ENCODE data around the gene MMAB.
A peak's percentile ranks its signal among the peaks of the same experiment; 100 is the strongest.
"Not testable (repeated sequence)": the region's sequence is repeated elsewhere in the genome, so short reads cannot be mapped to it uniquely, and the experiment has no call there.

Gene MMAB

DNA sequence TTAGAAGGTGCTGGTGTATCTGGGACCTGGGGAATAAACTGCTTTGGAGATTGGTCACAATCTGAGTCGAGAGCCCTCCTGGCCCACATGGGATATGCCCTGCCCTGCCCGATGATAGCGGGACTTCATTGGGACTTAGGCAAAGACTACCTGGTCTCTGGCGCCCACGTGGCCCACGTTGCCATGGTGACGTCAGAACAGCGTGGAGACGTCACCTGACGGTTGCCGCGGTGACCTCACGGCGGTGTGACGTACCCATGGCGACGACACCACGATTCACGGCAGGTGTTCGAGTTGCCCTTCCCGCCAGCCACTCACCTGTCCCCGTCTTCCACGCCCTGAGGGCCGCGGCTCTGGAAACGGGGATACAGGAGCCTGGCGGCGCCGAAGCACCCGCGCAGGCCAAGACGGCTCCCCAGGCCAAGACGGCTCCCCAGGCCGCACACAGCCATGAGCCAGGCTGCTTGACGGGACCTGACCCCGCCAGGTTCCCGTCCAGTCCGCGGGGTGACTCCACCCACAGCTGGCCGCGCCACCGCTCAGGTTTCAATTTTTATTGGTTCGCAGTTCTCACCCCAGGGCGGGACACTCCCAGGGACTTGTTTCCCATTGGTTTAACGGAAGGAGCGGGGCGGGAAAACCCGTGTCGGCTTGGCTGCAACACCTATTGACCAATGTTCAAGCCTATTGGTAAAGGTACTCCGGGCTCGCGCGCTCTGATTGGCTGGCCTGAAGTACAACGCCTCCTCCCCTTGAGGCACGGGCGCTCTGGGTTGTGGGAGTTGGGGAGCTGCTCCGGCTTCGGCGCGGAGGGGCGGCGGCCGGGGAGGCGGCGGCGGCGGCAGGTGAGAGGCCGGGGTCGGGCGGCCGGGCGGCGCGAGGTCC, at the start of gene MMAB, which contains the start of gene MVK:
MMAB (minus strand) TSS at position 476 of the 885 bp plus-strand sequence; CDS start at position 452, 24 bp downstream.
MVK (plus strand) TSS at position 766 of the 885 bp plus-strand sequence. CDS start 1,029 bp downstream, outside the sequence.
- DNase-seq = peak; percentile 100

DNA sequence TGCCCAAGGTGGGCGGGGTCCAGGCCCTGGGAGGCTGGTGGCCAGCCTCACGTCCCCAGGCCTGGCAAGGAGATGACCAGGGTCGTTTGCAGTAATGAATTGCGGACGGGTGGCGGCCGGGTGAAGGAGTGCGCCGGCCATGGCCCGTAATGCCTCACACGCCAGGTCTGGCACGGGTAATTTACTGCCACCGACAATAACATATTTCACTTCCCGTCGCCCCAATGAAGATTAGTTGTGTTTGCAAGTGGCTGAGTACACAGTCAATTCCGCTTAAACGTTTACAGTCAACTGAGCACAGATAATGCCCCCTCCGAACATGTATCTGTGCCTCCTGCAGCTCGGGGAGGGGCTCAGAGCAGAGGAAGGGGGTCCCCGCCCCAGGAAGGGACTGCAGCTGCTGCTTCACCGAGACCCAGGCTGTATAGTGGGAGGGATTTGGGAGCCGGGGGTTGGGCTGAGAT, 48.6 kb upstream of the MMAB start:
- DNase-seq = no peak

DNA sequence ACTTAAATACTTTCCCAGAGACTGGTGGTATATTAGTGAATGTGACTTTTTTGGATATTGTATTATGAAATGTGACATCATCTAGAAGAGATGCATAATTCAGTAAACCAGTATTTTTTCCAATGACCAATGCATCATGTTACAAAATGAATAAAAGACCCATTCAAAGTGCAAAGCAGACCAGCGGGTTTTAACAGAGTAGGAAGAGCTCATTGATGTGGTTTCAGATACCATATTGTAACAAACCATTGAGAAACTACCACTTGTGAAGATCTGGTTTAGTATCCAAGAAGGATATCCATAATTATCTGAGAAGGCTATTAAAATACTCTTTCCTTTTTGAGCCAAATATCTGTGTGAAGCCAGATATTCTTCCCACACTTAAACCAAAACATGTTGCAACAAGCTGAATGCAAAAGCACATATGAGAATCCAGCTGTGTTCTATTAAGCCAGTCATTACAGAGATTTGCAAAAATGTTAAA, 47.9 kb upstream of the MMAB start:
- DNase-seq = no peak

DNA sequence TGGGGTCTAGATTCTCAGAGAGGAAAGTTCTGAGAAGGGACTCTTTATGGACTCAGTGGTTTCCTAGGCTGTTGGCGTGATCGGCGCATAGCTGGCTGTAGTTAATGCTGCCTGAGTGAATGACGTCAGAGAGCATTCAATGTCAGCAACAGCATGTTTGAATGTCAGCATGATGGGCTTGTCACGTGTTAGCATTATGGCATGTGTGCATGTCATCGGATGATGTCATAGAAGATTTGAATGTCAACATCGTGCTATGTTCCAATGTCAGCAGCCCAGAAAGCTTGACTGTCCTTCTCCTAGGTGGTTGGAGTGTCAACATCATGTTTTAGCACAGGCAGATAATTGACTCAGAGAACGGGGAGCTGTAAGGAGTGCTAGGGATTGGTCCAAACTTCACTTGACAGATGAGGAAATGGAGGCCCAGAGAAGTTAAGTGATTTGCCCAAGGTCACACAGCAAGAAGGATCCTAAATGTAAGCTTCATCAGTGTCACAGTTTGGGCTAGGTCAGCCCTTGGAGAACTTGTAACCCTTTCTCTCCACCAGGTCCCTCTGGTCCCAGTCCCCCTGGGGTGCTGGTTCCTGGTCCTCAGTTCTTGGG, 45.8 kb upstream of the MMAB start:
- DNase-seq = no peak

DNA sequence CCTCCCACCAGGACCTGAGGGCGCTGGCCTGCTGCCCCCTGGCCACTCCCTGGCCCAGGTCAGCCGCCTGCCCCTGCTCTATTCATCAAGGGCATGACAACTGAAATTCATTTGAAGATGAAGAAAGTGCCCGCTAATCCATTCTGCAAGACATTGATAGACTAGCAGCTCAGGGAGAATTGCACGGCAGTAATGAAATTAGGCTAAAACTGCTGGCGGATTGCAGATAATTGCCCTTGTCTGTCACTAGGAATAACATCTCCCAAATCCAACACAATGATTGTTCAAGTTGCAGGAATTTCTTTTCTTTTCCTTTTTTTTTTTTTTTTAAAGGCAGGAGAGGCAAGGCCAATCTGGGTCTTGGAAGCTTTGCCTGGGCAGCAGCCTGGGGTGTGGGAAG, 44.8 kb upstream of the MMAB start:
- DNase-seq = no peak

DNA sequence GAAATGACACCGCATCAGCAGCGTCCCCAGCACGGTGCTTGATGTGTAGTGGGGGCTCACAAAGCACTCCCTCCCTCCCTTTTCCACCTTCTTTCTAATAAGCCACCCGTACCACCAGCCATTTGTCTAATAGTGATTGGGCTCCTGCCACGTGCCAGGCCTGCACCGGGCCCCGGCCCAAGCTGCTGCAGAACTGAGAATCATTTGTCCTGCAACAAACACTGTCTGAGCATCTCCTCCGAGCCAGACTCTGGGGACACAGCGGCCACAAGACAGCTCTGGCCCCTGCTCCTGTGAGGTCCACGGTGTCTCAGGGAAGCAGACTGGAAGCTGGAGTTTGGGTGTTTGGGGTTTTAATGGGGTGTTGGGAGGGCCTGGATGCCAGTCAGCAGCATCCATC, 44.2 kb upstream of the MMAB start:
- no peak for DNase-seq

DNA sequence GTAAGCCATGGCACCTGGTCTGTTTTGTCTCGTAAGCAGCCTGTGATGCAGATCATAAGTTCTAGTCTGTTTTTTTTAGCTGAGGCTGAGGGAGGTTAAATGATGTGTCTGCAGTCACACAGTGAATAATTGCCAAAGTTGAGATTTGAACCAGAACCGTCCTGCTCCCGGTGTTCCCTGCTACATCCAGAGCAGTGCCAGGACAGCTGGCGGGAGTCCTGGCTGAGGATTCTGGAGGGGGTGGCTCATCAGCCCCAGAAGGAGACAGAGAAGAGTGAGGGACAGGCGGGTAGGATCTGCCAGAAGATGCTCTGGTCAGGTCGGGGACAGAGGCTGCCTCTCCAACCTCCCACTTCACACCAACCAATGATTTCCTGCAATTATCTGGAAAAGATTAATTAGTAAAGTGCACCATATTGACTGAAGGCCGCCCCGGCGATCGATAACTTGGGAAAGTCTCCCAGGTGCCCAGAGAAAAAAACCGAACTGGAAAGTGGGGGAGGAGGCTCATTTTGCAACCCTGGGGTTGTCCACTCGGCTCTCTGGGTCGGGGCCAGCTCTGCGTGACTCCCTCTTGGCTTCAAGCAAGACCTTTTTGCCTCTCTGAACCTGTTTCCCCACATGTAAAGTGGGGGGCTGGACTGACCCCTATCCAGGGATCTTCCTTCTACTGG, 42.4 kb upstream of the MMAB start:
- DNase-seq = no peak

DNA sequence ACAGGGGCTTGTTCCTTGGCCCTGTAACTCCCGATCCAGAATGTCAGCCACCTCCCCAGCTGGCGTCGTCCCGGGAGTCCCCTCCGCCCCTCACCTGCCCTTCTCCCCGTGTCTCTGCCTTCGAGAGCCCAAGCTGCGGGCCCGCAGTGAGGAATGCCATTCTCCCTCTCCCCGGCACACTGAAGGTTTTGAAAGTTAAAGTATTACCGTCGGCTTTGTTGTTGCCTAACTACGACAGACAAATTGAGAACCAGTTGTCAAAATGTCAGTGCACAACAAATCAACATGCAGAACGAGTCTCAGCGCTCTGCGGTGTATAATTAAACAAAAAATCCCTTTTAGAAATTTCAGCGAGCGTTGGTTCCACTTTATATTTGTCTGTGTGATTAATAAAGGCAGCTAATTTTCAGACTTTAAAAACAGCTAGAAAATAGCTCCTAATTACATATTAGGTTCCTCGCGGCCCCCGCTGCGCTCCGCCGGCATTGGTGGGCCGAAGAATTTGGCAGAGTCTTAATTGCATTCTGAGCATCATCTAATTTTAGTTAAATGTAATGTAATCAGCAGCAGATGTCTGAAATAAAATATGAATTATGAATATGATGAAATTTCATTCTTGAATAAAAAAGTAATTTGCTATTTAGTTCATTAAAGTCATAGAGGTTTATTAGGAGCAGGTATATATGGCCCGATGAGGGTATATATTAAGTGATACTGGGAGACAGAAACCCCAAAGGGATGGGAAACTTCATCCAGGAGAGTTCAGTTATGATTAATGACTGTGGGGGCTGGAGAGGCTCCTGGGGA, 40.5 kb upstream of the MMAB start:
- no peak for DNase-seq

DNA sequence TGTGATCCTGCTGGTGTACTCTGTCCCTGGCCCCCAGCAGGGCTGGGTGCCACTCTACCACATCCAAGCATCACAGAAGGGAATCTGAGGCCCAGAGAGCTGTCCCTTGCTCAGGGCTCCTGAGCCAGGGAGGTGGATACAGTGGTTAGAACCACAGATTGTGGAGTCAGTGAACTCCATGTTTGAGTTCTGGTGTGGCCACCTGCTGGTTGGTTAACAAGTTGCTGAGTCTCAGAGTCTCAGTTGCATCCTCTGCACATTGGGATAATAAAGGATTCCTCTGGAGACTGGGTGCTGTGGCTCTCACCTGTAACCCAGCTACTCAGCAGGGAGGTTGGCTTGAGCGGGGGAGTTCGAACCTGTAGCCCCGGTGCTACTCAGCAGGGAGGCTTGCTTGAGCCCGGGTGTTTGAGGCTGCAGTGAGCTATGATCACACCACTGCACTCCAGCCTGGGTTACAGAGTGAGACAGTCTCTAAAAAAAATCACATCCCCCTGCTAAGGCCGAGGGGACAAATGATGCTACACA, 39.7 kb upstream of the MMAB start:
- DNase-seq = no peak

DNA sequence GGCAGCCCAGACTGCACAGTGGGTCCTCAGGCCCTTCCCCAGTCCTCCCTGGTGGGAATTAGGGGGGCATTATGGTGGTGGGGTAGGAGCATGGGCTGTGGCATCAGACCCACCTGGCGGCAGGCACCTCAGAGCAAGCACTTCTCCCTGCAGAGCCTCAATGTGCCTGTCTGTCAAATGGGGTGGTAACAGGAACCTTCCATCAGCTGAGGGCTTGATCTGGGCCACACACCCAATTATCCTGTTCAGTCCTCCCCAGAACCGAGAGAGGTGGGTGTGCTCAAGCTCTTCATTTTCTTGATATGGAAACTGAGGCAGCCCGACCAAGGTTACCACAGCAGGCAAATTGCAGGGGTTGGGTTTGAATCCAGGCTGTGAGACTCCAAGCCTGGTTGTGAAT, 38.7 kb upstream of the MMAB start:
- DNase-seq = no peak

DNA sequence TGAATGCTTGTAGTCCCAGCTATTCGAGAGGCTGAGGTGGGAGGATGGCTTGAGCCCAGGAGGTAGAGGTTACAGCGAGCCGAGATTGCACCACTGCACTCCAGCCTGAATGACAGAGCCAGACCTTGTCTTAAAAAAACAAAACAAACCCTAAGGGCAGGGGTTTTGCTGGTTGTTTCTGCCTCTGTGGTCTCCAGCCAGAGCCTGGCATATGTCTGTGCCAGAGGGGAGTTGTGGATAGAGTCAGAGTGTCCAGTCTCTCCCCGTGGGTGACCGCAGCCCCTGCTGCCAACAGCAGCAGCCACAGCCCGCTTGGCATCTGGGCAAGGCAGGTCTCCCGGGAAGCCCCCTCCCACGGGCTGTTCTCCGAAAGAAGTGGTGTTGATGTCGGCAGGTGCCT, 37.9 kb upstream of the MMAB start:
- no peak for DNase-seq

DNA sequence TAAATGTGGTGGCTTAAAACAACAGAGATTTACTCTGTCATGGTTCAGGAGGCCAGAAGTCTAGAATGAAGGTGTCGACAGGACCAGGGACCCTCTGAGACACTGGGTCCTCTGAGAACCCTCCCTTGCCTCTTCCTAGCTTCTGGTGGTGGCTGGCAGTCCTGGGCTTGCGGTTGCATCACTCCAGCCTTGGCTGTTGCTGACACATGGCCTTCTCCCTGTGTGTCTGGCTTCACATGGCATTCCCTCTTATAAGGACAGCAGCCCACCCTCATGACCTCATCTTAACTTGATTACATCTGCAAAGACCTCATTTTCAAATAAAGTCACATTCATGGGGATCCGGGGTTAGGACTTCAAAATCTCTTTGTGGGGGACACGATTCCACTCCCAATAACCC, 37.2 kb upstream of the MMAB start:
- DNase-seq = no peak

DNA sequence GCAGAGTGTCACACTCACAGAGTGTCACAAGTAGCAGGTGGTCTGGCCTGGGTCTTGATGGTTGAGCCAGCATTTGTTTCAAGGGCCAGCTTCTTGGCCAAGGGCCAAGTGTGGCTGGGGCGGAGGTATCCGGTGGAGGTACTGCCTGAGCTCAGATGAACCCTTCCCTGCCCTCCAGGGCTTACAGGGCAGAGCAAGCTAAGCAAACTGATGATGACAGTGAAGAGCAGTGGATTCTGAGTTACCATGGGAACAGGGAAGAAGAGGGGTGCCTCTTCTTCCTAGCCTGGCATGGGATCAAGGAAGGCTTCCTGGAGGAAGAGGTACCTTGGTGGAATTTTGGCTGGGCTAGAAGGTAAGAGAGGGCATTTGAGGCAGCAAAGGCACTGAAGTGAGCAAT, 36.0 kb upstream of the MMAB start:
- DNase-seq = no peak

DNA sequence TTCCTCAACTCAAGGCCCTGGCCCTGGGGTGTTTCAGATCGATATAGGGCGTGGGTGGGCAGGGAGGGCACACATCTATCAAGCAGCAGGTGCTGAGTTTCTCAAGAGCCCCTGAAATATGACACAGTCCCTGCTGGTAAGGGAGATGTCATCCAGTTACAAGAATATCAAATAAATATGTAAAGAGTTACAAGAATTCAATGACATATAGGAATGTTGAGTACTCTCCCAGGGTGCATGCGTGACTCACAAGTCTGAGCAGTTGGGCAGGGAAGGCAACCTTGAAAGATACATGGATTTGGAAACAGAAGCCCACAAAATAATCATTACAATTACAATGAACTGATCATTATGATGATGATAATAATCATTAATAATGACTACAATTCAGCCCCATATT, 35.5 kb upstream of the MMAB start:
- no peak for DNase-seq

DNA sequence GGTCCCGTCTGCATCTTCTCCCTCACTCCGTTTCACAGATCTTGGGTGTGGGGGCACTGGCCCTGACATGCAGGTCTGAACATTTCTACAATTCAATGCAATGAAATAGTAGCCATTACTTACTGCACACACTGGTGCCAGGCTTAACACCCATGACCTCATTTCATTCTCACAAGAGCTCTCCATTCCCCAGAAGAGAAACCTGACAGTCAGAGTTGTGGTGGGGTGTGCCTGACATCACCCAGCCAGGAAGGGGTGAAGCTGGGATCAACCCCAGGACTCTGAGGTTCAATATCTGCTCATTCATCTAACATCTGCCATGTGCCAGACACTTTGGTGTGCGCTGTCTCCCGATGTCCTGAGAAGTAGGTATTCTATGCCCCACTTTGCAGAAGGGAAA, 35.0 kb upstream of the MMAB start:
- no peak for DNase-seq

DNA sequence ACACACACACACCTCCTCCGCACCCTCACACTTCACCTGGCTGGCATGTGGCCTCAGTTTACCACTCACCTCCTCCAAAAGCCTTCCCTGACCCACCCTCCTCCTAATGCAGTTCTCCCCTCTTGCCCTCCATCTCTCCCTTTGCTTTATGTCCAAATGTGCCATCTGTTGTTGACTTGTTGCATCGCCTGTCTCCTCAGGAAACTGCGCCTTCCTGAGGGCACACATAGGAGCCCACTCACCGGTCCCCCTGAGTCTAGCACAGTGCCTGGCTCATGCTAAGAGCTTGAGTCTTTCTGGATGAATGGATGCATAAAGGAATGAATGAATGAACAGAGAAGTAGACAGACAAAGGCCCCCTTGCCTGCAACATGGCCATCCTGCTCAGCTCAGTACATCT, 34.3 kb upstream of the MMAB start:
- no peak for DNase-seq

DNA sequence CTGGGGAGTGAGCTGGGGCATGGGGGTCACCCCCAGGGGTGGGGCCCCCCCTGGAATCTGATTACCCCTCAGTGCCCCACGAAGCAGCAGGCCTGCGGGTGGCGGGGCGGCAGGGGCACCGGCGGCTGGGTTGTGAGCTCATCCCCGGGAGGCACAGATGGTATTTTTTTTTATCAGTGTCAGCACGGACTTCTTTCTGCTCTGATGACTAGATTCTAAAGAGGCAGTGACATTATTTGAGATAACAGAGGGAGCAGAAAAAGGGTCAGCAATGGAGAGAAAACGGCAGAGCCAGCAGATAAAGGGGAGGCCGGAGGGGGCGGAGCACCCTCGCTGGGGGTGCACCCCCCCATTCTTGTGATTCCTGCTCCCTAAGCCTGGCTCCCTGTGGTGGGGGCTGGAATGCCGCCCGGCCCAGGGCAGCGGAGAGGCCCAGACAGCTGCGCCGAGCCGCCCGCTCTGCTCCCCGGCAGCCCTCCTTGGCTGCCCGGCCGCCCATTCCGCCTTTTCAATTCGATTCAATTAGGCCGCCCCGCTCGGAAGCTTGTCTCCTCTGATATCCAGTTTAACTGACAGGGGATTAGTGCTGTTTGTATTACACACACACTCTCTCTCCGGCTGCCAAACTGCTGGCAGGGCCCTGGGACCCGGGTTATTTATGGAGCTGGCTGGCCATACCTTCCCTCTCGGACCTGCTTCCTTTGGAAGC, 33.2 kb upstream of the MMAB start:
- DNase-seq = no peak

DNA sequence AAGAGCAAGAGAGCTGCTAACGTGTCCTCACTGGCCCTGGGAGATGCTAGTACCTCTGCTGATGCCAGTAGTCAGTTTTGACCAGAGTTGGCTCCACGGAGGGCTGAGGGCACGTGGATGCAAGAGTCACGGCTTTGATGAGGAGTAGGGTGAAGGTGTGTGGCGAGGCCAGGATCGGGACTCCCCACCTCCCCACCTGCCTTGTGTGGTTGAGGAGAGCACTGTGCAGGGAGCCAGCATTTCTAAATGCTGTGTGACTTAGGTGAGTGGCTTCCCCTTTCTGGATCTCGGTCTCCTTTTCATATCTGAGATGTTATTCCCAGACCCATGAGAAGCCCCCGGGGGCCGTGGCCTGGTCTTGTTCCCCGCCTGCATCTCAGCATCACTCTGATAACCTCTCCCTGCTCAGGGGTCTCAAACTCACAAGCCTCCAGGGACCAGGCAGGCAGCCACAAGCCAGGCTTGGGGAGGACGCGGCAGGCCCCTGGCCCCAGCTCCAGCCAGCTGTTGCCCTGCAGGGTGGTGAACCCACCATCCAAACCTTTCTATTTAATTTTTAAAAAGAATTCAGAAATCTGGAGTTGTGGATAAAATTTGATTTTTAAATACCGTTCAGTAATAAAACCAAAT, 32.4 kb upstream of the MMAB start:
- DNase-seq = no peak

DNA sequence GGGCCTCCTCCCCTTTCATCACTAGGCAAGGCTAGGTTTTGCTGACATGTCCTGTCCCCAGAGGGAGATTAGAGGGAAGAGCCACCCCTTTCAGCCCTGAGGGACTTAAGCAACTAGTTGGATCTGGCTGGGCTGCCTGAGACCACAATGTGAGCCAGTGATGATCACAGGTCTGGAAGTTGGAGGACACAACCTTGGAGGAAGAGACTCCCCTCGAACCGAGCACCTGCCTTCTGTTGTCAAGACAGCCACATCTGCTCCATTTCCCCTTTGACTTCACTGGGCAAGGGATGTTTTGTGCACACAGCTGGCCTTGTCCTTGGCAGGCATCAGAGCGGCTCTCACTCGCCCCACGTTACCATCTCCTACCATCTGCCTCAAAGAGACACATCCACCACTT, 31.7 kb upstream of the MMAB start:
- DNase-seq = no peak

DNA sequence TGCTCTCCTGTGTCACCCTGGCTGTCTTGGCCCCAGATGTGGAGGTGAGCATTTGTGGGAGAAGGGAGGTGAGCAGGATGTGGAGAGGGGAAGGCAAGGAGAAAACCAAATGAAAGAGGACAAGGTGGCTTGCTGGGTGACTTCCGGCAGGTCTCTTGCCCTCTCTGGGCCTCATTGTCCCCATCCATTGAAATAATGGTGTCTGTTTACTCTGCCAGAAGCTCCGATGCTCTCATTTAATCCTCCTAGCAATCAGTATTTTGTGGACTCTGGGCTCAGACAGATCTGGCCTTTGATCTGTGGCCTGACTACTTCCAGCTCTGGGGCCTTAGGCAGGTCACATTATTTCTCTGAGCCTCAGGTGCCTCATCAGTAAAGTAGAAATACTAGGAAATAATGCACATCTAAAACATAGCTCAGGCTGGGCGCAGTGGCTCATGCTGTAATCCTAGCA, 30.9 kb upstream of the MMAB start:
- DNase-seq = no peak

DNA sequence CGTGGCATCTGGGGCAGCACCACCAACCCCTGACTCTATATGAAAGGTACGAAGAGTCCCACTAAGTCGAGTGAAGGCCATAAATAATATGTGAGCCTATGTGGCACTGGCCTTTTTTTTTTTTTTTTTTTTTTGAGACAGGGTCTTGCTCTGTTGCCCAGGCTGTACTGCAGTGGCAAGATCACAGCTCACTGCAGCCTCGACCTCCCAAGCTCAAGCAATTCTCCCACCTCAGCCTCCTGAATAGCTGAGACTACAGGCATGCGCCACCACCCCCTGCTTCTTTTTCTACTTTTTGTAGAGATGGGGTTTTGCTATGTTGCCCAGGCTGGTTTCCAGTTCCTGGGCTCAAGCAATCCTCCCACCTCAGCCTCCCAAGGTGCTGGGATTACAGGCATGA, 28.8 kb upstream of the MMAB start:
- not testable (repeated sequence) for DNase-seq
